Loucy (cell line): ENCODE data around the gene KRTAP10-10.

Source experiments
- H2AFZ ChIP-seq: fragments of 200-600 bp; sonication (generic); 2 replicates; pipeline ENCODE4 v1.6.0; 2016; ENCODE audit warnings: antibody characterized with exemption, mild to moderate bottlenecking, low read length, moderate library complexity
- H3F3A ChIP-seq: fragments of 200-600 bp; 2 replicates; pipeline ENCODE4 v1.6.0; 2016; ENCODE audit warnings: antibody characterized with exemption, low read depth, mild to moderate bottlenecking
- H3K27me3 ChIP-seq: fragments of 200-600 bp; sonication (generic); 2 replicates; pipeline ENCODE4 v1.6.1; 2014; ENCODE audit warnings: low read length, mild to moderate bottlenecking; ENCODE audit not compliant: insufficient read depth, poor library complexity, severe bottlenecking
- H3K36me3 ChIP-seq: fragments of 200-600 bp; sonication (generic); 2 replicates; pipeline ENCODE4 v1.6.1; 2016; ENCODE audit warnings: low read length; ENCODE audit not compliant: insufficient read depth
- H3K4me1 ChIP-seq: fragments of 200-600 bp; sonication (generic); 2 replicates; pipeline ENCODE4 v1.5.1; 2014; ENCODE audit warnings: low read length, mild to moderate bottlenecking; ENCODE audit not compliant: insufficient read depth, poor library complexity, severe bottlenecking
- H3K4me2 ChIP-seq: fragments of 200-600 bp; sonication (generic); 2 replicates; pipeline ENCODE4 v1.6.0; 2014; ENCODE audit warnings: antibody characterized with exemption, low read length, low read depth, mild to moderate bottlenecking; ENCODE audit not compliant: poor library complexity, severe bottlenecking
- H3K4me3 ChIP-seq: fragments of 200-600 bp; sonication (generic); 2 replicates; pipeline ENCODE4 v1.5.1; 2014; ENCODE audit warnings: low read length, mild to moderate bottlenecking, mixed read lengths; ENCODE audit not compliant: poor library complexity, severe bottlenecking
- H3K79me2 ChIP-seq: fragments of 200-600 bp; sonication (generic); 2 replicates; pipeline ENCODE4 v1.6.1; 2014; ENCODE audit warnings: low read length; ENCODE audit not compliant: insufficient read depth
- H3K9ac ChIP-seq: fragments of 200-600 bp; sonication (generic); 2 replicates; pipeline ENCODE4 v1.6.0; 2014; ENCODE audit warnings: mild to moderate bottlenecking, low read depth, low read length, moderate library complexity; ENCODE audit not compliant: poor library complexity, severe bottlenecking
- H3K9me2 ChIP-seq: fragments of 200-600 bp; sonication (generic); replicated peaks from 2 replicates; pipeline ENCODE4 v1.6.1; 2016; ENCODE audit warnings: low read depth, low read length, mixed read lengths
- H3K9me3 ChIP-seq: fragments of 200-600 bp; sonication (generic); 2 replicates; pipeline ENCODE4 v1.6.1; 2014; ENCODE audit warnings: mild to moderate bottlenecking, antibody characterized with exemption, low read length, low read depth; ENCODE audit not compliant: insufficient read depth
- H4K20me1 ChIP-seq: fragments of 200-600 bp; sonication (generic); 2 replicates; pipeline ENCODE4 v1.6.0; 2014; ENCODE audit warnings: antibody characterized with exemption, low read length, mild to moderate bottlenecking; ENCODE audit not compliant: insufficient read depth, poor library complexity, severe bottlenecking
- EZH2phosphoT487 ChIP-seq: fragments of 200-600 bp; IDR thresholded peaks from 2 replicates; pipeline ENCODE4 v1.6.1; 2018; ENCODE audit warnings: antibody characterized with exemption, mild to moderate bottlenecking, moderate library complexity, borderline replicate concordance
- TF ChIP-seq, protein P1 (sequence below): fragments of 200-600 bp; sonication (generic); conservative IDR thresholded peaks from 2 replicates; pipeline ENCODE4 v1.5.1; 2014; ENCODE audit warnings: mild to moderate bottlenecking, antibody characterized with exemption, low read length

The KRTAP10-10 gene

DNA sequence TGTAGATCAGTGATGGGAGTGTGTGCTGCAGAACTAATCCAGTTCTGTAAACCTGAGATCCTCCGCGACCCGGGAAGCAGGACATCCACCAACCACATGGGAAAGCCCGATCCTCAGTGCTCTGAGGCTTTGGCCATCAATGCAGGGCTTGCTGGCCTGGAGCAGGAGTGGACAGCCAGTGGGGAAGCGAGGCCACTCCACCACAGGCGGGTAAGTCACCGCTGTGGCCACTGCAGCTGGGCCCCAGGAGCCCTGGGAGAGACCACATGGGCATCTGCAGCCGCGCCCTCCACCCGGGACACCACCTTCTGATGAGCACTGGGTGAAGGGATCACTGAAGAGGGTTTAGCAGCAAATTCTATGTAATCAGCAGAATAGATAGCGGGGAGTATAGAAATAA, 44.0 kb downstream of the KRTAP10-10 start:
- Histone ChIP-seq H3K79me2 (no peaks in the 10 kb centered on the region), H3K4me1 (no peaks in the 10 kb centered on the region), H3K36me3 (no peaks in the 10 kb centered on the region), H3K9ac (no peak overlapping the region), H3F3A (no peaks in the 10 kb centered on the region), H3K4me3 (no peak overlapping the region), H3K4me2 (no peak overlapping the region), H3K27me3 (no peaks in the 10 kb centered on the region), H3K9me3 (no peaks in the 10 kb centered on the region), H2AFZ (no peak overlapping the region), H4K20me1 (no peaks in the 10 kb centered on the region), H3K9me2 (no peaks in the 10 kb centered on the region)
- no peak for TF ChIP-seq EZH2phosphoT487
- TF ChIP-seq, protein P1, sequence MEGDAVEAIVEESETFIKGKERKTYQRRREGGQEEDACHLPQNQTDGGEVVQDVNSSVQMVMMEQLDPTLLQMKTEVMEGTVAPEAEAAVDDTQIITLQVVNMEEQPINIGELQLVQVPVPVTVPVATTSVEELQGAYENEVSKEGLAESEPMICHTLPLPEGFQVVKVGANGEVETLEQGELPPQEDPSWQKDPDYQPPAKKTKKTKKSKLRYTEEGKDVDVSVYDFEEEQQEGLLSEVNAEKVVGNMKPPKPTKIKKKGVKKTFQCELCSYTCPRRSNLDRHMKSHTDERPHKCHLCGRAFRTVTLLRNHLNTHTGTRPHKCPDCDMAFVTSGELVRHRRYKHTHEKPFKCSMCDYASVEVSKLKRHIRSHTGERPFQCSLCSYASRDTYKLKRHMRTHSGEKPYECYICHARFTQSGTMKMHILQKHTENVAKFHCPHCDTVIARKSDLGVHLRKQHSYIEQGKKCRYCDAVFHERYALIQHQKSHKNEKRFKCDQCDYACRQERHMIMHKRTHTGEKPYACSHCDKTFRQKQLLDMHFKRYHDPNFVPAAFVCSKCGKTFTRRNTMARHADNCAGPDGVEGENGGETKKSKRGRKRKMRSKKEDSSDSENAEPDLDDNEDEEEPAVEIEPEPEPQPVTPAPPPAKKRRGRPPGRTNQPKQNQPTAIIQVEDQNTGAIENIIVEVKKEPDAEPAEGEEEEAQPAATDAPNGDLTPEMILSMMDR, result no peak

DNA sequence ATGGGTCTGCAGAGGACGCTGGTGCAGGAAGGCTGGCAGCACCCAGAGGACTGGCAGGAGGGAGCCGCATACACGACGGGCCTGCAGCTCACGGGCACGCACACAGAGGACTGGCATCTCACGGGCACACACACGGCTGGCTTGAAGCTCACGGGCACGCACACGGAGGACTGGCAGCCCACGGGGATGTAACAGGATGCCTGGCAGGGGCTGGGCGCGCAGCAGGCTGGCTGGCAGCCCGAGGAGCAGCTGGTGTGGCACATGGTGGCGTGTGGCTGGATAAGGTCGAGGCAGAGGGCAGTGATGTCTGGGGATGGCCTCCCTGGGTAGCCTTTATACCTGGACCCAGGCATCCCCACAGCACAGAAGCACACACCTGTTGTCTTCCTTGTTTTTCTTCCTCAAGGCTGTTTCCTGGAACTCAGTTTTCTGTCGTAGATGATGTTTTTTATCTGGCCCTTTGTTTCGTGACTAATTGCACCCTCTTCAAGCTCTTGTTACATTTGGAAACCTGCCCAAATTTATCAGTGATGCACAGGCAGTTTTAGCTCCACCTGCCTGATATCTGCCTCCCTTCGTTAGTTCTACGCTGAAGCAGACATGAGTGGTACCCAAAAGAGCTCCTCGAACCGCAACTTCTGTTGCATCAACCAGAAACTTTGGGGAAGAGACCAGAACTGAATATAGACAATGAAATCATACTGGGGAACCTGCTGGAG, 44.9 kb downstream of the KRTAP10-10 start, which contains the start of gene KRTAP12-1:
KRTAP12-1 (minus strand) TSS at position 303 of the 719 bp plus-strand sequence; CDS start at position 263, 40 bp downstream.
- Histone ChIP-seq H3K36me3 (no peaks in the 10 kb centered on the region), H3F3A (no peaks in the 10 kb centered on the region), H3K9me3 (no peaks in the 10 kb centered on the region), H3K4me1 (no peaks in the 10 kb centered on the region), H4K20me1 (no peaks in the 10 kb centered on the region), H3K79me2 (no peaks in the 10 kb centered on the region), H3K4me2 (no peak within 1 kb of the TSS), H2AFZ (no peak within 1 kb of the TSS), H3K27me3 (no peaks in the 10 kb centered on the region), H3K9ac (no peak within 1 kb of the TSS), H3K9me2 (no peaks in the 10 kb centered on the region), H3K4me3 (no peak within 1 kb of the TSS)
- TF ChIP-seq EZH2phosphoT487, result no peak
- TF ChIP-seq, protein P1, result no peak

DNA sequence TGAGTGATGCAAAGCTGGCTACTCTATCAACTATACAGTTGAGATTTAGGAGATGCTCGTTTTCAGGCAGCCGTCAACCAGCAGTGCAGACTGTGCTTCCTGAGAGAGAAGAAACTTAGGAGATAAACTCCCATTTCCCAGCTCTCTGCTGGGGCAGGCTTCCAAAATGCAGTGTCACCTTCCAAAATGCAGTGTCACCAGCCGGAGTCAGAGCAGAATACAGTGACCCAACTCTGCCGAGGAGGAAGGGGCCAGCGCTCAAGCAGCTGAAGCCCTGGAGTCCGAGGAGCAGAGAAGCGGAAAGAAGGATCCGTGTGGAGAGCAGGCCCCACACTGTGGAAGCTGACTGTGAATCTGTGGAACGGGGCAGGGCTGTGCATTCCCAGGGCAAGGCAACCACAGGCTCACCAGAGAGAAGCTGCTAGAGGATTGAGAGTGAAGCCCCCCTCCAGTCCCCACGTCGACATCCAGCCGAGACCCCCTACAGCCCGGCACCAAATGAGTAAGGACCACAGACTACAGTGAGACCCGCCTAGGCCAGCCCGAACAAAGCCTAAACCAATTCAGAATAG, 45.5 kb downstream of the KRTAP10-10 start:
- no peak overlapping the region for H3K4me2 ChIP-seq
- H3K4me1 ChIP-seq, result no peaks in the 10 kb centered on the region
- H3K36me3 ChIP-seq, result no peaks in the 10 kb centered on the region
- H3K9me3 ChIP-seq, result no peaks in the 10 kb centered on the region
- H3K79me2 ChIP-seq, result no peaks in the 10 kb centered on the region
- H3K9me2 ChIP-seq, result no peaks in the 10 kb centered on the region
- H3K9ac ChIP-seq, result no peak overlapping the region
- H2AFZ ChIP-seq, result no peak overlapping the region
- H3K27me3 ChIP-seq, result no peaks in the 10 kb centered on the region
- H3F3A ChIP-seq, result no peaks in the 10 kb centered on the region
- TF ChIP-seq EZH2phosphoT487, result no peak
- TF ChIP-seq, protein P1, result no peak
- no peak overlapping the region for H3K4me3 ChIP-seq
- H4K20me1 ChIP-seq, result no peaks in the 10 kb centered on the region
